SK-N-SH treated with all-trans-retinoic acid at 6 μM for 48 hours (cell line): ENCODE results near the gene CHST9.

ENCODE experiments used
- ARNTL ChIP-seq: fragments of 450-650 bp; formaldehyde crosslinking; IDR thresholded peaks from 2 replicates; pipeline ENCODE4 v1.5.0; 2020; ENCODE audit warnings: low read depth, mild to moderate bottlenecking, moderate library complexity, borderline replicate concordance
- BACH2 ChIP-seq: fragments of 250-450 bp; sonication (Bioruptor Pico); IDR thresholded peaks from 2 replicates; pipeline ENCODE4 v1.9.0; 2021; ENCODE audit warnings: mild to moderate bottlenecking, borderline replicate concordance
- PPARA ChIP-seq: fragments of 250-450 bp; sonication (Bioruptor Pico); IDR thresholded peaks from 2 replicates; pipeline ENCODE4 v1.5.0; 2020; ENCODE audit warnings: mild to moderate bottlenecking, borderline replicate concordance
- SNAI2 ChIP-seq: fragments of 250-450 bp; sonication (Bioruptor Pico); IDR thresholded peaks from 2 replicates; pipeline ENCODE4 v1.5.0; 2020; ENCODE audit warnings: mild to moderate bottlenecking, moderate library complexity
- ZC3H10 ChIP-seq: fragments of 250-450 bp; sonication (Bioruptor Pico); IDR thresholded peaks from 2 replicates; pipeline ENCODE4 v1.5.1; 2021; ENCODE audit warnings: mild to moderate bottlenecking, moderate library complexity
- ZNF565 ChIP-seq: fragments of 450-650 bp; formaldehyde crosslinking; conservative IDR thresholded peaks from 2 replicates; pipeline ENCODE4 v1.5.0; 2020; ENCODE audit warnings: low read depth, mild to moderate bottlenecking, moderate library complexity

DNA sequence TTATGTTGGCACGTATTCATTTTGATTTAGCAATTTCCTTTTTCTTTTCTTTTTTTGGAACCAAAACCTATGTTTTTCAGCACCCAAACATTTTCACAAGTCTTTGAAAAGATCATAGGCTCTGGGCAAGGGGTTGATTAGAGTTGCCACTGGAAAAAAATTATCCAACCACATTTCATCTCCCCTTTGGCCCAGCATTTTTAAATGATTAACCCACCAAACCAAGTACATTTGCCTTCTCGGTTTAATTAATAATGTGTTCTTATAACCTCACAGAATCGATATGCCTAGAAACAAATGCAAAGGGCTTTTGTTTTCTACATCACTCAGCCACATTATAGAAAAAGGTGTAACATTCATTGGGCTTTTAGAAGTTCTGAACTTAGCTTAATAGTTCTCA lies 66.1 kb downstream of the CHST9 start:
- TF ChIP-seq BACH2 (CRISPR knock-in tag) (no peak), ZNF565 (CRISPR knock-in tag) (no peak), SNAI2 (CRISPR knock-in tag) (no peak), PPARA (CRISPR knock-in tag) (no peak), ZC3H10 (no peak), ARNTL (CRISPR knock-in tag) (no peak)
